ENCODE measurements around the gene CNOT3.

The CNOT3 gene

DNA sequence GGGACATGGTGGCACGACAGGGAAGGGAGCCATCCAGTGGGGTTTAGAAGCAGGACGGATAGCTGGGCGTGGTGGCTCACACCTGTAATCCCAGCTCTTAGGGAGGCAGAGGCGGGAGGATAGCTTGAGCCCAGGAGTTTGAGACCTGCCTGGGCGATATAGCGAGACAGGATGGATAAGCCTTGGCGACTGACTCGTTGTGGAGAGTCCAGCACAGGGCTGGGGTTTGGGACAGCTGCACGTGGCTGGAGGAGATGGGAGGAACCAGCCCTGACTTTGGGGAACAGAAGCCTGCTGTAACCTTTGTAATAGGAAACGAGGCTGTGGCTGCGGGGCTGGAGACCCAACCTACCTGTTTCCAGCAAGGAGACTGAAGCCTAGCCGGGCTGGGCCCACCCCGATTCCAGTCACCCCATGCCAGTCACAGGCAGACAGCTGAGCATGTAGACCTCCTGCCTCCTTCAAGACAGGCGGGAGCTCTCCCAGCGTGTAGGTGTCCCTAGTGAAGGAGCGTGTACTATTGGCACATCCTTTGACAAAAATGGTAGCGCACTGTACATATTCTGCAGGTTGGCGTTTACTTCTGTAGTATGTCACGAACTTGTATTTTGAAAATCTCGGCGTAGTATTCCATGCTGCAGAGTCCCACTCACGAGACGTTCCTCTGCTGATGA, 13.9 kb downstream of the CNOT3 start:
- no peak for DNase-seq (ENCODE audit: low spot score)

DNA sequence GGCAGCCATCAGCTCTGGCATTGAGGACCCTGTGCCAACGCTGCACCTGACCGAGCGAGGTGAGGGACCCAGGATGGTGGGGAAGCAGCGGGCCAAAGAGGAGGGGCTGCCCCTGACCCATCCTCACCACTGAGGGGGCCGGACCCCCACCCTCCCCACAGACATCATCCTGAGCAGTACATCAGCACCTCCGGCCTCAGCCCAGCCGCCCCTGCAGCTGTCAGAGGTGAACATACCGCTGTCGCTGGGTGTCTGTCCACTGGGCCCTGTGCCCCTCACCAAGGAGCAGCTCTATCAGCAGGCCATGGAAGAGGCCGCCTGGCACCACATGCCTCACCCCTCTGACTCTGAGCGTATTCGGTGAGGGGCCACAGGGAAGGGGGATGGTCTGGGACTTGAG, 14.7 kb downstream of the CNOT3 start:
- DNase-seq (ENCODE audit: low spot score) = no peak

- no peak for DNase-seq (ENCODE audit: low spot score)
These were observed 15.4 kb downstream of the CNOT3 start for GRCh38 chr19:54152878-54153524.

- no peak for DNase-seq (ENCODE audit: low spot score)
These were observed 16.3 kb downstream of the CNOT3 start for GRCh38 chr19:54153731-54154326.

DNA sequence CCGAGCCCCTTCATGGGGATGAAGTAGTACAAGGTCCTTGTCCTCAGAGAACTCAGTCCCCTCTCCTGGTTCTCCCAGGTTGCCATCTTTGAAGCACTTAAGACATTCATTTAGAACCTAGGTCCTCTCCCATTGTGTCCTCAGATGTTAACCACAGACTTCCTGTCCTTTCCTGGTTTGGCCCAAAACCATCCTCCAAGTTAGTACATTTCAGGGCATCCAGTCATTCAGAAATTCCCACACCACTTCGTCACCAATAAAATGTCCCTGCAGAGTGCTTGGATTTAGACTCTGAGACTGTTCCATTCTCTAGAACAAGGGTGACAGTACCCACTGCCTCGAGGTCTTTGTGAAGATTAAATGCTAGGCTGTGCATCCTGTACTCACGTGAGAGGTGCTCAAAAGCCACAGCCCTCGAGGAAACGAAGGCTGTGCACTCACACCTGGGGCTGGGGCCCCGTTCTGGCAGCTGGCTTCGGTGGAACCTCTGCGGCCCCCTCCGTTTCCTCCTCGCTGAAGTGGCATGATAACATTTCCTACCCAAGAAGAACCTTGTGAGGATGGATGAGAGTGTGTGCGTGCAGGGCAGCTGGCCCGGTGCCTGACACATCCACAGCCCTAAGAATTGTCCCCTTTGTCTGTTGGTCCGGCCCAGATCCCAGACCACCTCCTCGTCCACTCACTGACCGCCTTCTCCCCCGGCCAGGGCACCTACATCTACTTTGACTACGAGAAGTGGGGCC, 17.2 kb downstream of the CNOT3 start:
- DNase-seq (ENCODE audit: low spot score) = peak; percentile 63

- DNase-seq (ENCODE audit: low spot score) = no peak
These were observed 18.1 kb downstream of the CNOT3 start for GRCh38 chr19:54155694-54156093.

GRCh38 chr19:54156490-54156889, 18.9 kb downstream of the CNOT3 start:
- no peak for DNase-seq (ENCODE audit: low spot score)

DNA sequence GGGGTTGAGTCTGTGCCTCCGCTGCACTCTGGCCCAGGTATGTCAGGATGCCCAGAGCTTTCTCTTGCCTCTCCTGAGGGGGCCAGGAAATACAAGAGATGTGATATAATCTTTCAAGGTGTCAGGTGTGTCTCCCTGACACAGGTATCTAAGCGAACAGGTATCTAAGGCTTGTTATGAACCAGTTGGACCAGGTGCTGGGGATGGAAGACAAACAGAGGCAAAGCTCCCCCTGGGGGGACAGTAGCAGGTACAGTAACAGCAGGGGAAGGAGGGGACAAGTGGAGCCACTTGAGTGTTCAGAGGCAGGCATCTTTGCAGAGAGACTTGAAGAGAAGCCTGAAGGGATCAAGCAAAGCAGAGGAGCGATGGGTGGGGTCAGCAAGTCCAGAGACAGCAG, 19.4 kb downstream of the CNOT3 start:
- no peak for DNase-seq (ENCODE audit: low spot score)

GRCh38 chr19:54158812-54159351, 21.3 kb downstream of the CNOT3 start:
- peak; percentile 43 for DNase-seq (ENCODE audit: low spot score)

- peak; percentile 99 for DNase-seq (ENCODE audit: low spot score)
These were observed 22.0 kb downstream of the CNOT3 start, which contains the start of gene LENG1 for GRCh38 chr19:54159352-54160181. LENG1 (minus strand) TSS chr19:54159721; CDS start chr19:54159695, 26 bp downstream.

DNA sequence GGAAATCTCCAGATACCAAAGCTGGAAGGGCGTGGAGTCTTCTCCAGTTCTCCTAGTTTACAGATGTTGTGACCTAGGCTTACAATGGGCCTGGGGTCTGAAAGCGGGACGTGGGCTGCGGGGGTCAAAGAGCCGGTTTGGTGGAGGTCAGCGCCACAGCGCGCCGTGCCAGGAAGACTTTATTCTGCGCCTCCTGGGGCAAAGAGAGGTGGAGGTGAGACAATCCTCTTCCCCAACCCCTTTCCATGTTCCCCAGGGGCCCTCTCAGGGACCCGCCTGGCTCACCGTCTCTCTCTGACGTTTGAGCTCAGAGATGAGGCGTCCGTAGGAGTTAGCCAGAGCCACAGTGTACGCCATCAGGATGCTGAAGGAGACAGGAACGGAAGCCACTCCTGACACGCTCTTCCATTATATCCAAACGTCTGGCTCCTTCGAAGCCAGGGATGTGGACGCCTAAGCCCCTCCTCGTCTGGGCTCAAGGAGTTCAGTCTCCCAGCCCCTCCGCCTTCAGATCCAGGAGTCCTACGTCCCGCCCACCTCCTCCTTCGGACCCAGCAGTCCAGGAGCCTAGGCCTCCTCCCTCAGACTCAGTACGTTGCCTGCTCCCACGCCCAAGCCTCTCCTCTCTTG, 22.7 kb downstream of the CNOT3 start:
- DNase-seq (ENCODE audit: low spot score) = peak; percentile 34

- DNase-seq (ENCODE audit: low spot score) = no peak
These were observed 23.3 kb downstream of the CNOT3 start for GRCh38 chr19:54160854-54161253.

DNA sequence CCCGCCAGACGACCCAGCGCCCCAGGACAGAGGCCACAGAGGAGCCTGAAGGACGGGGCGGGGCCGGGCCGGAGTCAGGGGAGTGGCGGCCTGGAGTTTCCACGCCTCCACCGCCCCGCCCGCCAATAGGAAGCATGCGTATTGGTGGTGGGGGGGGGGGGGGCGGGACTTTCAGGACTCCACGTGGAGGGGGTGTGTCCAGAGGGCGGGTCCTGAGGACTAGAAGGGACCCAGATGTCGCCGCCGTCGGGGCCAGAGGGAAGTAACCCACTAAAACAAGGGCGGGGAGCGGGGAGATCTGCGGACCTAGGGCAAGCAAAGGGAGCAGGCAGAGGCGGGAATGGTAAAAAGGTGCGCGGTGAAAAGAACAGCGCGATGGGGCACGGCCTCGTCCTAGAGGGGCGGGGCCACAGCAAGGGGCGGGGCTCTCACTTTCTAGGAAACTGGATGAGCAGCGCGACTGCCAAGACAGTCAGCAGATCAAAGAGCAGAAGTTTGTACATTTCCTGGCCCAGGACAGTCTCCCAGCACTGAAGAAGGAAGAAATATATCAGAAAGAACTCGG, 24.8 kb downstream of the CNOT3 start:
- DNase-seq (ENCODE audit: low spot score) = peak; percentile 90

GRCh38 chr19:54162884-54163283, 25.3 kb downstream of the CNOT3 start:
- no peak for DNase-seq (ENCODE audit: low spot score)

DNA sequence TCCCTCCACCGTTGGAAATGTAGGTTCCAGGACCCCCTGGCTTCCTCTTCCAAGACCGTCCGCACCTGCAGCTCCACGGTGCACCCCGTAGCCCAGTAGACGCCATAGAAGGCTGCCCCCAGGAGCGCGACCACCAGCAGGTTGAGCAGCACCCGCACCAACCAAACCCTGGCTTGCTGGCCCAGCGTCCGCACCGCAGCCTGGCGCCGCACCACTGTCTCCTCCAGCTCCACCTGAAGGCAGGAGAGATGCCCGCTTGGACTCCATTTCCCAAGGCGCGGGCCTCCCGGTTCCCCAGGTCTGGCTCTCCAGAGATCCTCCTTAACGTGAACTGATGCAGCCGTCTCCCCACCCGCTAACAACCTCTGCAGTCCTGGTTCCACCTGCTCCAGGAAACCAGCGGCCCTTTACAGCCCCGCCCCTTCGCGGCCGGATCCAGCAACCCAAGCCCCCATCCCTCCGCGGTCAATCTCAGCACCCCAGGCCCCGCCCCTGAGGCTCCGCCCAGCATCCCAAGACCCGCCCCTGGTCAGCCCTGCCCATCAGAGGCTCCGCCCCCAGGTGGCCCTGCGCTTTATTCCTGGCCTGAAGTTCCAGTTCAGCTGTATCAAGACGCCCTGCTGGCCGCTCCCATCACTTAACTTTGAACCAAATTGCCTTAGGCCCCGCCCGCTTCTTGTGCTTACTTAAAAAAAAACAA, 27.0 kb downstream of the CNOT3 start:
- DNase-seq (ENCODE audit: low spot score) = peak; percentile 86

DNA sequence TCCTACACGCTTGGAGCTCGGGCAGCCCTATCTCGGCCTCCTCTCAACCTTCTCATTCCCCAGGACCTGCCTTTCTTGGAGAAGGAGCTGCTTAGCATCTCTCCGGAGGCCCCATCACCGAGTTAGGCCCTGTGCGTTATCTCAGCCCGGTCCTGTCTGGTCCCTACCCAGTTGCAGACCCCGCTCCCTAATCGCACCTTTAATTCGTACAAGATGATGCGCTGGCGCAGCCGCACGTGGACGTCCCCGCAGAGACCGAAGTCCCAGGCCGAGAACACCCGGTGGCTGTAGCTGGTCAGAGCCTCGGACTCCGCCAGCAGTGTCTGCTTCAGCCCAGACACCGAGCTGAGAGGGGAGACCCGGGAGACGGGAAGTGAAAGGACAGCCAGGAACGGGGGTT, 27.7 kb downstream of the CNOT3 start:
- DNase-seq (ENCODE audit: low spot score) = no peak

- DNase-seq (ENCODE audit: low spot score) = peak; percentile 91
These were observed 30.8 kb downstream of the CNOT3 start for GRCh38 chr19:54168174-54168917.

DNA sequence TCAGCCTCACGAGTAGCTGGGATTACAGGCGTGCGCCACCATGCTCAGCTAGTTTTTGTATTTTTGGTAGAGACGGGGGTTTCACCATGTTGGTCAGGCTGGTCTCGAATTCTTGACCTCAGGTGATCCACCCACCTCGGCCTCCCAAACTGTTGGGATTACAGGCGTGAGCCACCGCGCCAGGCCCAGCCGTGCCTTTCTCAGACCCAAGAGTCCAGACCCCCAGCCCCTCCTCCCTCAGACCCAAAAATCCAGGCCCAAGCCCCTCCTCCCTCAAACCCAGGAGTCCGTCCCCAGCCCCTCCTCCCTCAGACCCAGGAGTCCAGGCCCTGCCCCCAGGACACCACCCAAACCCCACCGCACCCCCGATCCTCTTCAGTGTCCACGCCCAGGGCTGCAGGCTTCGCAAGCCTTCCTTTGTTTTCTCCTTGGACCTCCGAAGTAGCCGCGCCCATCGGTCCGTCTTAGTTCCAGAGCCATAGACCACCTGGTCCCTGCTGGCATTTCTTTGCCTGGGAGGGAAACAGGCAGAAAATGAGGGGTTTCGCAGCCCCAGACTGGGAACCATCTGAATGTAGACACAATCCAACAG, 31.7 kb downstream of the CNOT3 start:
- no peak for DNase-seq (ENCODE audit: low spot score)

Data from AG08396 (cell line).